ENCODE measurements around the gene DNMT3A. TPM values are rescaled to one million over a fixed set of nuclear protein-coding genes. Genes with fewer than 3 reads are reported as not detected.

DNMT3A gene
- total RNA-seq, 1 donor from 2014 or later = 63.0 TPM

GRCh38 chr2:25373269-25373981 lies 31.7 kb upstream of the DNMT3A start:
- intact Hi-C loops (cut with micrococcal nuclease) = no loop called here

- intact Hi-C loops (cut with micrococcal nuclease) = no loop called here
Measured at GRCh38 chr2:25372405-25373268, 30.9 kb upstream of the DNMT3A start.

- intact Hi-C loops (cut with micrococcal nuclease) = no loop called here
Measured at GRCh38 chr2:25371253-25372241, 29.8 kb upstream of the DNMT3A start.

GRCh38 chr2:25369876-25370275 lies 28.2 kb upstream of the DNMT3A start:
- intact Hi-C loops (cut with micrococcal nuclease) = no loop called here

- intact Hi-C loops (cut with micrococcal nuclease) = no loop called here
Measured at GRCh38 chr2:25369439-25369838, 27.7 kb upstream of the DNMT3A start.

- intact Hi-C loops (cut with micrococcal nuclease) = no loop called here
Measured at GRCh38 chr2:25368660-25369059, 26.9 kb upstream of the DNMT3A start.

GRCh38 chr2:25367296-25367695 lies 25.6 kb upstream of the DNMT3A start:
- intact Hi-C loops (cut with micrococcal nuclease) = no loop called here

GRCh38 chr2:25366629-25367028 lies 24.9 kb upstream of the DNMT3A start:
- intact Hi-C loops (cut with micrococcal nuclease) = no loop called here

- intact Hi-C loops (cut with micrococcal nuclease) = no loop called here
Measured at GRCh38 chr2:25365241-25365640, 23.5 kb upstream of the DNMT3A start.

- intact Hi-C loops (cut with micrococcal nuclease) = loop anchor here (2.0 kb wide), 1 partner anchor 195 kb away; no protein-coding TSS in a partner anchor
Measured at GRCh38 chr2:25363733-25364132, 22.0 kb upstream of the DNMT3A start.

GRCh38 chr2:25362434-25363145 lies 20.9 kb upstream of the DNMT3A start:
- intact Hi-C loops (cut with micrococcal nuclease) = loop anchor here (1.0 to 2.0 kb wide), 4 partner anchors 15 to 196 kb away; no protein-coding TSS in a partner anchor

GRCh38 chr2:25362049-25362433 lies 20.3 kb upstream of the DNMT3A start:
- intact Hi-C loops (cut with micrococcal nuclease) = loop anchor here (1.0 to 2.0 kb wide), 4 partner anchors 15 to 197 kb away; no protein-coding TSS in a partner anchor

GRCh38 chr2:25361261-25362048 lies 19.7 kb upstream of the DNMT3A start:
- intact Hi-C loops (cut with micrococcal nuclease) = loop anchor here (1.0 to 2.0 kb wide), 4 partner anchors 16 to 197 kb away; no protein-coding TSS in a partner anchor

- intact Hi-C loops (cut with micrococcal nuclease) = no loop called here
Measured at GRCh38 chr2:25358836-25359235, 17.1 kb upstream of the DNMT3A start.

- intact Hi-C loops (cut with micrococcal nuclease) = no loop called here
Measured at GRCh38 chr2:25358249-25358815, 16.6 kb upstream of the DNMT3A start.

- intact Hi-C loops (cut with micrococcal nuclease) = no loop called here
Measured at GRCh38 chr2:25356088-25356487, 14.4 kb upstream of the DNMT3A start.

- intact Hi-C loops (cut with micrococcal nuclease) = no loop called here
Measured at GRCh38 chr2:25355270-25355669, 13.5 kb upstream of the DNMT3A start.

GRCh38 chr2:25354116-25354515 lies 12.4 kb upstream of the DNMT3A start:
- intact Hi-C loops (cut with micrococcal nuclease) = no loop called here

- intact Hi-C loops (cut with micrococcal nuclease) = loop anchor here (10.0 kb wide), 1 partner anchor 325 kb away; the partner anchor contains the start of gene DTNB
Measured at GRCh38 chr2:25349397-25349796, 7.7 kb upstream of the DNMT3A start.

All from T-helper 2 cell treated with Interferon-gamma antibody and Interleukin-4, amounts not matched to agents 100 ng/mL and 5 ng/mL, for 36 hours (primary cell).